ENCODE data around the gene DNAJC24.
"Not testable (repeated sequence)": the region's sequence is repeated elsewhere in the genome, so short reads cannot be mapped to it uniquely, and the experiment has no call there.

Gene DNAJC24, protein sequence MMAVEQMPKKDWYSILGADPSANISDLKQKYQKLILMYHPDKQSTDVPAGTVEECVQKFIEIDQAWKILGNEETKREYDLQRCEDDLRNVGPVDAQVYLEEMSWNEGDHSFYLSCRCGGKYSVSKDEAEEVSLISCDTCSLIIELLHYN
- total RNA-seq: 13.4 to 40.6 (median 27.2) reads per million in 9 experiments

DNA sequence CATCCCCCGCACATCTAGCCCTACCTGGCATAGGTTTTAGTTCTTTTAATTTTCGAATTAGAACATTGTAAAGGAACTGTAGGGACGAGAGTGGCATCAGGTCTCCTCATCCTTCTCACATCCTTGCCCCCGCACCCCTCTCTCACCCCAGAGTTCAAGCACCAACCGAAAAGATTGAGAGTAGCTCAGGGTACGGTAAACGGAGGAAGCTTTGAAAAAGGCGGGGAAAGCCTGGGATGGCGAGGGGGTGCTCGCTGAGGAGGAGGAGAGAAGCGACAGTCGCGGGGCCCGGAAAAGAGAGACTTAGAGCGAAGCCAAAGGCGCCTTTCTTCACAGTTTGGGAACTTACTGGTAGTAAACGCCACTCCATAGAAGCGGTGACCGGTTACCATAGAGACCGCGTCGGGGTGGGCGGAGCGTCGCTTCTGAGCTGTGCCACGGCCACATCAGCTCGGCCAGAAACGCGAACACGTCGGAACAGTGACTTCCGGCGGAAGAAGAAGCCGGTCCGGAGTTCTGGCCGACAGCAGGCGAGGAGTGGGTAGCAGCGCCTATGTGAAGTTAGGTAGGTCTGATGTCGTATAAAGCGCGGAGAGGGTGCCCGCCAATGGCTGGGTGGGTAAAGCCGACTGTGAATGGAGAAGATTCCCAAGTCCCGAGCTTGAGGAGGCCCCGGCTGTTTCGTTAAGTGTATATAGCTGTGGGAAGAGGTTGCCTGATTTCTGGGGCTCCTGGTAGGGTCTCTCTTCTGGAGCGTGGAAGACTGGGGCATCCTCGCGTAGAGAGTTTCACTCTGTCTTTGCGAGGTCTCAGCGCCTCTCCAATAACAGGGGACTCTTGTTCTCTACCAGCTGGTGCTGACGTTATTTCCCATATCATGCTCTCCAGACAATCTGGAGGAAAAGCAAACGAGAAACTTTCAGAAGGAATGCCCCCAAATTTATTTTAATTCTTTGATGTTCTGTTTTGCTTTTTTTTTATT is at the start of gene DNAJC24, which contains the start of gene DCDC1:
DNAJC24 (plus strand) TSS at position 513 of the 982 bp plus-strand sequence. CDS start 889 bp downstream, outside the sequence.
DCDC1 (minus strand) TSS at position 392 of the 982 bp plus-strand sequence. CDS start 41,459 bp downstream, outside the sequence.
- ATAC-seq (replicated peaks): peak; percentile 96
- Mint-ChIP-seq H3K9me3 (no peaks in the 10 kb centered on the region), H3K27ac (peak within 1 kb of the TSS; percentile 92 to 96), H3K27me3 (peaks cover 6 to 10% of the 10 kb centered on the region in 2 donors), H3K36me3 (ENCODE audit: insufficient read depth) (peaks cover 12% of the 10 kb centered on the region), H3K4me1 (ENCODE audit: low read depth in 2 of 2) (peaks cover 19 to 31% of the 10 kb centered on the region in 2 donors), H3K4me3 (peak within 1 kb of the TSS; percentile 90 to 93)
- DNase-seq: peak; percentile 91 to 92 (median 92)

DNA sequence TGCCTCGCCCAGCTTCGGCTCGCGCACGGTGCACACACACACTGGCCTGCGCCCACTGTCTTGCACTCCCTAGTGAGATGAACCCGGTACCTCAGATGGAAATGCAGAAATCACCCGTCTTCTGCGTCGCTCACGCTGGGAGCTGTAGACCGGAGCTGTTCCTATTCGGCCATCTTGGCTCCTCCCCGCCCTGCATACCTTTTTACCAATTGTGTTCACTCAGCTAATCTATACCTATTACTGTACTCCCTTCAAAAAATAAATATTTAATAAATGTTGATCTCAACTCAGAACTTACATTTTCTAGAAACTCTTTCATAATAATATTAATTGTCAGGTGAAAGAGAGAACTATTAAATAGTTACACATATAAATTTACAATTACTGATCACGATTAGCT is 48.2 kb upstream of the DNAJC24 start:
- not testable (repeated sequence) for DNase-seq; H3K36me3 Mint-ChIP-seq (ENCODE audit: insufficient read depth); ATAC-seq (replicated peaks); H3K4me3 Mint-ChIP-seq; H3K9me3 Mint-ChIP-seq; H3K4me1 Mint-ChIP-seq (ENCODE audit: low read depth in 2 of 2); H3K27ac Mint-ChIP-seq
- peaks cover 5 to 15% of the 10 kb centered on the region in 2 donors for H3K27me3 Mint-ChIP-seq

DNA sequence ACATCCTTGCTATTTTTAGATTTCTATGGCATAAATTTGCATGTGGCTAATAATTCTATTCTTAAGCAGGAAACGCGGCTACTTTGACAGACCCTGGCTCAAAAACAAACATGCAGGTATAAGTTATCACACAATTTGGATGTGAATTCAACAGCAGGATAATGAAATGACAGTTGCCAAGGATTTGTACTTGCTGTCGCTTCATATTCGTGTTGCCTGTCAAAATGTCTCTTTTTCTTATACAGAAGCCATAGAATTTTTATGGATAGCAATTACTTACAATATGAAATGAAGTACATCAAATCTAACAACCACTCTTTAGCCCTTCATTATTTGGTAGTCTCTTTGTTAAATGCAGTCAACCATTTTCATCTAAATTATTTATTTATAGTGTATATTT is 46.5 kb upstream of the DNAJC24 start:
- no peaks in the 10 kb centered on the region for H3K36me3 Mint-ChIP-seq (ENCODE audit: insufficient read depth)
- no peak overlapping the region for H3K27ac Mint-ChIP-seq
- no peak for DNase-seq
- no peak overlapping the region for H3K4me3 Mint-ChIP-seq
- peaks cover 5 to 14% of the 10 kb centered on the region in 2 donors for H3K4me1 Mint-ChIP-seq (ENCODE audit: low read depth in 2 of 2)
- ATAC-seq (replicated peaks): no peak
- no peaks in the 10 kb centered on the region for H3K9me3 Mint-ChIP-seq
- H3K27me3 Mint-ChIP-seq: peaks cover 5 to 15% of the 10 kb centered on the region in 2 donors

DNA sequence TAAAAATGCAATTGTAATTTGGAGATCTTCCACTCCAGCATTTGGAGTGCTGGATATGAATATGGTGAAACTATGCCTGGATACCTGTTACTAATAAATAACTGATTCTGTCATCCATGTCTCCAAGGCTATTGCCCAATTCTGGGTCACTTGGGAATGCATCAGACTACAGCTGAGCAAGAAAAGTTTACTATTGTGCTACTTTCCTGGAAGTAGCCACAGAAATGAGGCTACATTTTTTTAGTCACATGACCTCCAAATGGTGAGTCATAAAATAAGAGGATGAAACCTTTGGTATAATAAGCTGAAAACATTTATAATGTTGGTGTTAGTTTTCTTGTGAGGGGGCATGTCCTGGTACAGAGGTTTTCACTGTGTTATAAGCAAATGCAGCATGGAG is 44.5 kb upstream of the DNAJC24 start:
- Mint-ChIP-seq H3K27me3 (peaks cover 5 to 15% of the 10 kb centered on the region in 2 donors), H3K4me1 (ENCODE audit: low read depth in 2 of 2) (peaks cover 5 to 14% of the 10 kb centered on the region in 2 donors), H3K27ac (no peak overlapping the region), H3K36me3 (ENCODE audit: insufficient read depth) (no peaks in the 10 kb centered on the region), H3K4me3 (no peak overlapping the region), H3K9me3 (no peaks in the 10 kb centered on the region)
- no peak for ATAC-seq (replicated peaks)
- no peak for DNase-seq

DNA sequence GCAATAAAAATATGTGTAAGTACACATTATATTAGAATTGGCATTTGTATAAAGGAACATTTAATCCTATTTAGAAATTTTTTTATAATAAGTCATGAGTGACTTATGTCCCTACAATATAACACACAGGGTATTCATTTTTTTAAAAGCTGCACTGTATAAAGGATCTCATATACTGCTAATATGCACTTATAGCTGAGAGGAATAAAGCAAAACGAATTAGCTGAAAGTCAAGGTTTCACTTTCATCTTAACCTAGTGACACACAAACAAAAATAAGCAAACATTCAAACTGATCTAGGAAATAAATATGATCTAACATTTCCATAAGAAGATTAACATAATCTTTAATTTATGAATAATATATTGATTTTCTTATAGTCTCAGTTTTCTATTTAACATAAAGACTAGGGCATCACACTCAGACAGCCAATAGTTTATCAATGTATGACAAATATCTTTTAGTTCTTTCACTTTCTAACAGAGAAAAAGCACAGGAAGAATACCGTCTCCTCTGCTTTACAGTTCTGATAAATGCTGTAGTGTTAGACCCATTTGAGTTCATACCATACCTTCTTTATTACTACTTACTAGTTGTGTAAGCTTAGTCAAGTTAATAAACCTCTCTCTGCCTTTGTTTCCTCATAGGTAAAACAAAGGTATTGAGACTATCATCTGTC is 43.1 kb upstream of the DNAJC24 start:
- no peaks in the 10 kb centered on the region for H3K36me3 Mint-ChIP-seq (ENCODE audit: insufficient read depth)
- H3K4me1 Mint-ChIP-seq (ENCODE audit: low read depth in 2 of 2): peaks cover 5 to 14% of the 10 kb centered on the region in 2 donors
- ATAC-seq (replicated peaks): peak; percentile 37
- H3K4me3 Mint-ChIP-seq: peak overlapping the region; percentile 51 to 68
- DNase-seq: no peak
- no peaks in the 10 kb centered on the region for H3K9me3 Mint-ChIP-seq
- peak overlapping the region; percentile 36 to 71 for H3K27ac Mint-ChIP-seq
- peaks cover 5 to 15% of the 10 kb centered on the region in 2 donors for H3K27me3 Mint-ChIP-seq

DNA sequence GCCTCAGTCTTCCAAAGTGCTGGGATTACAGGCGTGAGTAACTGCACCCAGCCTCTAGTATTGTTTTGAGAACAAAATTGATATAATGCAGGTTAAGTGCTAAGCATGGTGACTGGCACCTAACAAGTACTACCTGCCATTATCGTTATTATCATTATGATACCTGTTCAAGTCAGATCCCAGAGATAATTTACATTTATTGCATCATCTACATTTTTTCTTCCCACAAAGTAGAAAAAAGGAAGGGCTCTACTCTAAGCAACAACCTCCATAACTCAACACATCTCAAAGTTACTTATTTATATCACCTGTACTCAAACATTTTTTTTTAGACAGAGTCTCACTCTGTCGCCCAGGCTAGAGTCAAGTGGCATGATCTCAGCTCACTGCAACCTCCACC is 42.2 kb upstream of the DNAJC24 start:
- H3K9me3 Mint-ChIP-seq: no peaks in the 10 kb centered on the region
- H3K27me3 Mint-ChIP-seq: peaks cover 12 to 15% of the 10 kb centered on the region in 2 donors
- no peaks in the 10 kb centered on the region for H3K36me3 Mint-ChIP-seq (ENCODE audit: insufficient read depth)
- H3K4me3 Mint-ChIP-seq: peak overlapping the region; percentile 51 to 68
- no peak for DNase-seq
- ATAC-seq (replicated peaks): no peak
- peak overlapping the region; percentile 36 to 71 for H3K27ac Mint-ChIP-seq
- peaks cover 5 to 14% of the 10 kb centered on the region in 2 donors for H3K4me1 Mint-ChIP-seq (ENCODE audit: low read depth in 2 of 2)

DNA sequence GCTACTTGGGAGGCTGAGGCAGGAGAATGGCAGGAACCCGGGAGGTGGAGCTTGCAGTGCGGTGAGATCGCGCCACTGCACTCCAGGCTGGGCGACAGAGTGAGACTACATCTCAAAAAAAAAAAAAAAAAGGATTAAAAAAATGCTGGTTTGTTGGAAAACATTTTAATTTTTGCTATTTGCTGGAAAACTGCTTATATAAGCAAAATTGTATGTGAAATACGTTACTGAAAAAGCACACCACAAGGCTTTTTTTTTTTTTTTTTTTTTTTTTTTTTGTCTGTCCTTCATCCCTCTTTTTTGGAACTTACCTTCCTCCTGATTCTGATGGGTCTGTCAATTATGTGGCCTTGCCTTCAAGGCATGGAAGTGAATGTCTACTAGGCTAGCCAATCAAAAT is 41.0 kb upstream of the DNAJC24 start:
- ATAC-seq (replicated peaks) (no peak), DNase-seq (no peak)
- Mint-ChIP-seq H3K4me1 (ENCODE audit: low read depth in 2 of 2) (peaks cover 5 to 14% of the 10 kb centered on the region in 2 donors), H3K4me3 (no peak overlapping the region), H3K27me3 (peaks cover 22% of the 10 kb centered on the region in 2 donors), H3K36me3 (ENCODE audit: insufficient read depth) (no peaks in the 10 kb centered on the region), H3K27ac (no peak overlapping the region), H3K9me3 (no peaks in the 10 kb centered on the region)

DNA sequence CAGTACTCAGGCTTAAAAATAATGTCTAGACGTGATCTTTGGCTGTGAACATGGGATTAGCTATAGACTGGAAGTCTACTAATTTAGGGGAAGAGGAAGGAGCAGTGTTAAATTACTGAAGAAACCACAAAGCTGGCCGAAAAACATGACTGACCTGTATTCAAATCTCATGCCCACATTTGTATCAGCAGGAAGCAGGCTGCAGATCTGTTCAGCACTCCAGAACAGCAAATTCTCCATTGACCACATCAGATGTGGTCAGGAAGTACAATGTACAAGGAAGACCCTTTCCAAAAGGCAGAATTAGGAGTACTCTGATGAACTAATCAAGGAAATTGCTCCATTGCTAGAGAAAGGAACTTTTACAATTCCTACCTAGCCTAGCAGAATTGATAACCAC is 31.9 kb upstream of the DNAJC24 start:
- Mint-ChIP-seq H3K27ac (no peak overlapping the region), H3K27me3 (peaks cover 46 to 60% of the 10 kb centered on the region in 2 donors), H3K36me3 (ENCODE audit: insufficient read depth) (no peaks in the 10 kb centered on the region), H3K4me1 (ENCODE audit: low read depth in 2 of 2) (no peaks in the 10 kb centered on the region), H3K9me3 (no peaks in the 10 kb centered on the region), H3K4me3 (no peak overlapping the region)
- DNase-seq: no peak
- no peak for ATAC-seq (replicated peaks)

DNA sequence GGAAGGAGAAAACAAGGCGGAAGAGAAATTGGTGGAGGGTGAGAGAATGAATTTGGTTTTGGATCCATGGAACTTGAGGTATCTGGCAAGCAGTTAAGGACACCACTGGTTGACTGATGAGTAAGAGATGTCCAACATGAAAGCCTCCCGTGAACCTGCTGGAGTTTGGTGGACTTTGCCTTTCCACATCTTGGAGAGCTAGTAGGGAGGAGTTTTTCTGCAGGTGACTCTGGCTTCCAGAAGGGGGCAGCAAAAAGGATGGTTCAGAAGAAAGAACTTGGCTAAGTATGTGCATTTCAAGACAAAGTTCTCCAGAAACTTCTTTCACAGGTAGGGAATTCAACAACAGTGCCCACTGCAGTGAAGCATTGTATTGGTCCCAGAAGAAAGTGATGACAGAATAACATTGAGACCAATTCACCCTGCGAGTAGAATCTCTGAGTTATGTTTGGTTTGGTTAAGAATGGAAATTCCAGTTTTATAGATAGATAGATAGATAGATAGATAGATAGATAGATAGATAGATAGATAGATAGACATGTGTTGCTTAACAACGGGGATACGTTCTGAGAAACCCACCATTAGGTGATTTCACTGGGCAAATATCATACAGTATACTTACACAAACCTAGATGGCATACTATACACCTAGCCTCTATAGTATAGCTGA is 28.6 kb upstream of the DNAJC24 start:
- no peak overlapping the region for H3K4me3 Mint-ChIP-seq
- H3K9me3 Mint-ChIP-seq: no peaks in the 10 kb centered on the region
- DNase-seq (peak in 2 of 3 experiments; percentile 0 to 10), ATAC-seq (replicated peaks) (no peak)
- H3K27me3 Mint-ChIP-seq: peaks cover 36 to 45% of the 10 kb centered on the region in 2 donors
- no peak overlapping the region for H3K27ac Mint-ChIP-seq
- H3K4me1 Mint-ChIP-seq (ENCODE audit: low read depth in 2 of 2): no peaks in the 10 kb centered on the region
- H3K36me3 Mint-ChIP-seq (ENCODE audit: insufficient read depth): no peaks in the 10 kb centered on the region

DNA sequence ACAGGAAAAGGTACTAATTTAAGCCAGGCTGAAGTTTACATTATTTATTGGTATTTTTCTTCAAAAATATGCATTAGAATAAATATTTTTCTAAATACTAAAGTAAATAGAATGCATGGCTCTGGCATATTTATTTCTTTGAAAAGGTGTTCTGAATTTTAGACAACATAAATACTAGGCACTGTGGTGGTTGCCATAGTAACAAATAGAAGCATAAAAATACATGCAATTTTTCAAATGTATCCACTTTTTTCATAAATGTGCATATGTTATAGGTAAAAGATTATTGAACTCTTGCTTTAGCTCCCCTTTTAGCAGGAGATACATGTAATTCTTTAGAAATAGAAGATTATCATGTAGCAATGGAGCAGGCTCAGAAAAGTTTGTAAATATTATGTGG is 18.5 kb upstream of the DNAJC24 start:
- Mint-ChIP-seq H3K27ac (no peak overlapping the region), H3K36me3 (ENCODE audit: insufficient read depth) (no peaks in the 10 kb centered on the region), H3K27me3 (peaks cover 40 to 43% of the 10 kb centered on the region in 2 donors), H3K4me3 (no peak overlapping the region), H3K4me1 (ENCODE audit: low read depth in 2 of 2) (no peaks in the 10 kb centered on the region), H3K9me3 (no peaks in the 10 kb centered on the region)
- DNase-seq (no peak), ATAC-seq (replicated peaks) (no peak)

DNA sequence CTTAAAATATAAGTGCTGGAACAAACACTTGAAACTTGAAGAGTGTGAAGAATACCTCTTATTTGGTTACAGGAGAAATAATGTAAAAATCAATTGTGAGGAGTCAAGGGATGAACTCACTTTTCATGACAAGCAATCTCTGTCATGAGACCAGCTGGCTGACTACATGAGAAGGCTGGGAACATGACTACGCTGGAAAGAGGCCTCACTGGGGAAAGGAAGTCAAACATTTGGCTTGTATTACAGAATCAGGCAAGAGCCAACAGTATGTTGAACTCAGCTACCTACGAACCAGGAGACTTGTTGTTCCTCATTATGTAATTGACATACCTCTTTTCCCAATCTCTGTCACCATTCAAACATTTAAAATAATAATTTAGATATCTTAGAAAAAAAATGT is 14.5 kb upstream of the DNAJC24 start:
- Mint-ChIP-seq H3K4me1 (ENCODE audit: low read depth in 2 of 2) (no peaks in the 10 kb centered on the region), H3K27ac (no peak overlapping the region), H3K27me3 (peaks cover 35 to 44% of the 10 kb centered on the region in 2 donors), H3K4me3 (no peak overlapping the region), H3K9me3 (no peaks in the 10 kb centered on the region), H3K36me3 (ENCODE audit: insufficient read depth) (no peaks in the 10 kb centered on the region)
- ATAC-seq (replicated peaks) (no peak), DNase-seq (no peak)

DNA sequence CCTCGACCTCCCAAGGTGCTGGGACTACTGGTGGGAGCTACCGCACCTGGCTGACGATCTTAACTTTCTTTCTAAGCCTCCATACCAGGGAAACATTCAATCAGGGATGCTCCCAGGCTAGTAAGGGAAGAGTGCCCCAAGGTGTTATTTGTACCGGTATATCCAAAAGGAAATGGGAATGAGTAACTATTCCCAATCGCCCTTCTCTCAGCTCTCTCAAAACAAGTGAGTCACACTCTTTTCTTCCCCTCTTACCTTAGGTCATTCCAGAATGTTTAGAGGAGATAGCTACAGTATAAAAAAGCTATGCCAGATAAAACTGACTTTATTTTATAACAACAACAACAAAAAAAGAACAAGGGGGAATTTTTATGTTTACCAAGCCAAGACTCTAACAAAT is 13.8 kb upstream of the DNAJC24 start:
- no peak overlapping the region for H3K4me3 Mint-ChIP-seq
- no peak overlapping the region for H3K27ac Mint-ChIP-seq
- no peaks in the 10 kb centered on the region for H3K9me3 Mint-ChIP-seq
- no peaks in the 10 kb centered on the region for H3K4me1 Mint-ChIP-seq (ENCODE audit: low read depth in 2 of 2)
- ATAC-seq (replicated peaks) (no peak), DNase-seq (no peak)
- H3K36me3 Mint-ChIP-seq (ENCODE audit: insufficient read depth): no peaks in the 10 kb centered on the region
- H3K27me3 Mint-ChIP-seq: peaks cover 41 to 44% of the 10 kb centered on the region in 2 donors

DNA sequence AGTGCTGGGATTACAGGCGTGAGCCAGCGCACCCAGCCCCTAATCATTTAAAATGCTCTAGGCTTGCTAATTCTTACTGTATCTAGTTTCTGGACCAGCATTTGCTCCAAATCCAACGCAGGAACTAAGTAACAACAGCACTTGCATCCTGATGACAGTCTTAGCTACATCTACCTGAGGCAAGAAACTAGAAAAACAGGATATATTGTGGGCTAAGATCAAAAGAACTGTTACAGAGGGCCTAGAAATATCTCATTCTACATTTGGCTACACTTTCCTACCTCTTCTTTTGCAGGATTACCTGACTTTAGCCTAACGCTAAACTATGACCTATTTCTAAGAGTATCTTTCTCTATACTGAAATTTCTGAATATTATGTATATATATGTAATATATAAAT is 7.9 kb upstream of the DNAJC24 start:
- Mint-ChIP-seq H3K27me3 (peaks cover 16 to 25% of the 10 kb centered on the region in 2 donors), H3K4me1 (ENCODE audit: low read depth in 2 of 2) (peaks cover 5 to 6% of the 10 kb centered on the region in 2 donors), H3K27ac (no peak overlapping the region), H3K36me3 (ENCODE audit: insufficient read depth) (no peaks in the 10 kb centered on the region), H3K9me3 (no peaks in the 10 kb centered on the region), H3K4me3 (no peak overlapping the region)
- ATAC-seq (replicated peaks) (no peak), DNase-seq (no peak)

All from effector memory CD8-positive, alpha-beta T cell (primary cell).